HL-60 (cell line): ENCODE results near the gene FFAR1.

Experiments used
- DNase-seq, 2 experiments: peaks; one replicate each; pipeline ENCODE4 v3.0.0-alpha.2; 2010 to 2020; ENCODE audit warnings: low read depth in 1 of 2, low spot score in 1 of 2
- H3K27ac ChIP-seq: fragments of 250-450 bp; sonication (Bioruptor Pico); replicated peaks from 2 replicates; pipeline ENCODE4 v1.5.1; 2020; ENCODE audit warnings: mild to moderate bottlenecking, moderate library complexity
- H3K27me3 ChIP-seq: fragments of 250-450 bp; sonication (Bioruptor Pico); 2 replicates; pipeline ENCODE4 v1.5.1; 2021; ENCODE audit warnings: mild to moderate bottlenecking, moderate library complexity; ENCODE audit not compliant: insufficient read depth, poor library complexity, severe bottlenecking
- H3K4me3 ChIP-seq: replicated peaks from 2 replicates; pipeline ENCODE4 v1.5.1; 2011; ENCODE audit warnings: mild to moderate bottlenecking, control low read depth, low read length; ENCODE audit not compliant: insufficient read depth
- GABPA ChIP-seq: IDR thresholded peaks from 2 replicates; pipeline ENCODE4 v1.6.1; 2012; ENCODE audit warnings: low read depth
- POLR2AphosphoS5 ChIP-seq: IDR thresholded peaks from 2 replicates; pipeline ENCODE4 v1.6.1; 2012; ENCODE audit warnings: low read depth
- SPI1 ChIP-seq: IDR thresholded peaks from 2 replicates; pipeline ENCODE4 v1.6.1; 2012; ENCODE audit warnings: low read depth, mild to moderate bottlenecking, borderline replicate concordance
- TF ChIP-seq, protein P1 (sequence below): IDR thresholded peaks from 2 replicates; pipeline ENCODE4 v1.6.1; 2012; ENCODE audit warnings: low read depth; ENCODE audit not compliant: insufficient replicate concordance
- TF ChIP-seq, protein P2 (sequence below): IDR thresholded peaks from one replicate; pipeline ENCODE4 v1.5.1; 2011; ENCODE audit warnings: low read length, control low read depth, inconsistent platforms; ENCODE audit not compliant: insufficient read depth

FFAR1 gene

DNA sequence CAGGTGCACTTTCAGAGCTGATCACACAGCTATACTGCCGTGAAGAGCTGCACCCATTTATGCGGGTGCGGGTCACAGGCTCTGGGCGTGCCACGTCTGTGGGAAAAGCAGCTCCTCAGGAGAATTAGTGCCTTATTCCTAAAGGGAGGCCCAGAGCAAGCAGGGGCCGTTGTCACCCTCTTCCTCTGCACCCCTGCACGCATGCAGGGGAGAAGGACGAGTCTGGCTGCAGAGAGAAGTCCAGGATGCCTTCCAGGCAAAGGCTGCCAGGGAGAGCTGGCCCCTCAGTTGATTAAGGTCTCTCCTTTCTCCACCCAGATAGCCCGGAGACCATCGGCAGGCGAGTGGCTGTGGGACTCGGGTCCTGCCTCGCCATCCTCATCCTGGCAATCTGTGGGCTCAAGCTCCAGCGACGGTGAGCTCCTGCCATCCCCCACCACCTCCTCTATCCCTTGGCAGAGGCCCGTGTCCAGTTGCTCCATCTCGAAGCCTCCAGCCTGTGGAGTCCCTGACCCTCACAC lies 3.1 kb upstream of the FFAR1 start:
- no peak overlapping the region for H3K4me3 ChIP-seq
- no peak overlapping the region for H3K27ac ChIP-seq
- H3K27me3 ChIP-seq = peaks cover 5% of the 10 kb centered on the region
- TF ChIP-seq POLR2AphosphoS5 (no peak), SPI1 (no peak), GABPA (no peak)
- TF ChIP-seq, protein P1, sequence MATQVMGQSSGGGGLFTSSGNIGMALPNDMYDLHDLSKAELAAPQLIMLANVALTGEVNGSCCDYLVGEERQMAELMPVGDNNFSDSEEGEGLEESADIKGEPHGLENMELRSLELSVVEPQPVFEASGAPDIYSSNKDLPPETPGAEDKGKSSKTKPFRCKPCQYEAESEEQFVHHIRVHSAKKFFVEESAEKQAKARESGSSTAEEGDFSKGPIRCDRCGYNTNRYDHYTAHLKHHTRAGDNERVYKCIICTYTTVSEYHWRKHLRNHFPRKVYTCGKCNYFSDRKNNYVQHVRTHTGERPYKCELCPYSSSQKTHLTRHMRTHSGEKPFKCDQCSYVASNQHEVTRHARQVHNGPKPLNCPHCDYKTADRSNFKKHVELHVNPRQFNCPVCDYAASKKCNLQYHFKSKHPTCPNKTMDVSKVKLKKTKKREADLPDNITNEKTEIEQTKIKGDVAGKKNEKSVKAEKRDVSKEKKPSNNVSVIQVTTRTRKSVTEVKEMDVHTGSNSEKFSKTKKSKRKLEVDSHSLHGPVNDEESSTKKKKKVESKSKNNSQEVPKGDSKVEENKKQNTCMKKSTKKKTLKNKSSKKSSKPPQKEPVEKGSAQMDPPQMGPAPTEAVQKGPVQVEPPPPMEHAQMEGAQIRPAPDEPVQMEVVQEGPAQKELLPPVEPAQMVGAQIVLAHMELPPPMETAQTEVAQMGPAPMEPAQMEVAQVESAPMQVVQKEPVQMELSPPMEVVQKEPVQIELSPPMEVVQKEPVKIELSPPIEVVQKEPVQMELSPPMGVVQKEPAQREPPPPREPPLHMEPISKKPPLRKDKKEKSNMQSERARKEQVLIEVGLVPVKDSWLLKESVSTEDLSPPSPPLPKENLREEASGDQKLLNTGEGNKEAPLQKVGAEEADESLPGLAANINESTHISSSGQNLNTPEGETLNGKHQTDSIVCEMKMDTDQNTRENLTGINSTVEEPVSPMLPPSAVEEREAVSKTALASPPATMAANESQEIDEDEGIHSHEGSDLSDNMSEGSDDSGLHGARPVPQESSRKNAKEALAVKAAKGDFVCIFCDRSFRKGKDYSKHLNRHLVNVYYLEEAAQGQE = no peak
- TF ChIP-seq, protein P2, sequence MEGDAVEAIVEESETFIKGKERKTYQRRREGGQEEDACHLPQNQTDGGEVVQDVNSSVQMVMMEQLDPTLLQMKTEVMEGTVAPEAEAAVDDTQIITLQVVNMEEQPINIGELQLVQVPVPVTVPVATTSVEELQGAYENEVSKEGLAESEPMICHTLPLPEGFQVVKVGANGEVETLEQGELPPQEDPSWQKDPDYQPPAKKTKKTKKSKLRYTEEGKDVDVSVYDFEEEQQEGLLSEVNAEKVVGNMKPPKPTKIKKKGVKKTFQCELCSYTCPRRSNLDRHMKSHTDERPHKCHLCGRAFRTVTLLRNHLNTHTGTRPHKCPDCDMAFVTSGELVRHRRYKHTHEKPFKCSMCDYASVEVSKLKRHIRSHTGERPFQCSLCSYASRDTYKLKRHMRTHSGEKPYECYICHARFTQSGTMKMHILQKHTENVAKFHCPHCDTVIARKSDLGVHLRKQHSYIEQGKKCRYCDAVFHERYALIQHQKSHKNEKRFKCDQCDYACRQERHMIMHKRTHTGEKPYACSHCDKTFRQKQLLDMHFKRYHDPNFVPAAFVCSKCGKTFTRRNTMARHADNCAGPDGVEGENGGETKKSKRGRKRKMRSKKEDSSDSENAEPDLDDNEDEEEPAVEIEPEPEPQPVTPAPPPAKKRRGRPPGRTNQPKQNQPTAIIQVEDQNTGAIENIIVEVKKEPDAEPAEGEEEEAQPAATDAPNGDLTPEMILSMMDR = no peak
- no peak for DNase-seq

DNA sequence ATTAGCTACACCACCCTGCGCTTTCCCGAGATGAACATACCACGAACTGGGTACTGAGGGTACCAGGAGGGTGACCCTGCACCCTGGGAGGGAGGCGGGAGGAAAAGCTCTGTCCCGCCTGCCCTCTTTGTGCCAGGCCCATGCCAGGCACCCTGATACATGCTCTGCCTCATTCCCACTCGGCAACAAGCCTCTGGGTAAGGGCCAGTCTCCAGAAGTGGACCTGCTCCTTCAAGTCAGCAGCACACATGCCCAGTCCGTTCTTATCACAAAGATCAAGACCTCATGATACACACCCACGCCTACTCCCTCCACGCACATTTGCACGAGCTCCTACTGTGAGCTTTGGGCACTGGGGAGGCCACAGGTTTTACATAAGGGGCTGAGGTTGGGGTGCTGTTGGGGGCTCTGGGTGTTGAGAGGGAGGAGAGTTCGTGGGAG lies 2.0 kb upstream of the FFAR1 start:
- H3K27ac ChIP-seq = no peak overlapping the region
- no peak for DNase-seq
- TF ChIP-seq, protein P1 = no peak
- TF ChIP-seq SPI1 = no peak
- TF ChIP-seq, protein P2 = no peak
- TF ChIP-seq POLR2AphosphoS5 = no peak
- TF ChIP-seq GABPA = no peak
- peaks cover 5% of the 10 kb centered on the region for H3K27me3 ChIP-seq
- no peak overlapping the region for H3K4me3 ChIP-seq

DNA sequence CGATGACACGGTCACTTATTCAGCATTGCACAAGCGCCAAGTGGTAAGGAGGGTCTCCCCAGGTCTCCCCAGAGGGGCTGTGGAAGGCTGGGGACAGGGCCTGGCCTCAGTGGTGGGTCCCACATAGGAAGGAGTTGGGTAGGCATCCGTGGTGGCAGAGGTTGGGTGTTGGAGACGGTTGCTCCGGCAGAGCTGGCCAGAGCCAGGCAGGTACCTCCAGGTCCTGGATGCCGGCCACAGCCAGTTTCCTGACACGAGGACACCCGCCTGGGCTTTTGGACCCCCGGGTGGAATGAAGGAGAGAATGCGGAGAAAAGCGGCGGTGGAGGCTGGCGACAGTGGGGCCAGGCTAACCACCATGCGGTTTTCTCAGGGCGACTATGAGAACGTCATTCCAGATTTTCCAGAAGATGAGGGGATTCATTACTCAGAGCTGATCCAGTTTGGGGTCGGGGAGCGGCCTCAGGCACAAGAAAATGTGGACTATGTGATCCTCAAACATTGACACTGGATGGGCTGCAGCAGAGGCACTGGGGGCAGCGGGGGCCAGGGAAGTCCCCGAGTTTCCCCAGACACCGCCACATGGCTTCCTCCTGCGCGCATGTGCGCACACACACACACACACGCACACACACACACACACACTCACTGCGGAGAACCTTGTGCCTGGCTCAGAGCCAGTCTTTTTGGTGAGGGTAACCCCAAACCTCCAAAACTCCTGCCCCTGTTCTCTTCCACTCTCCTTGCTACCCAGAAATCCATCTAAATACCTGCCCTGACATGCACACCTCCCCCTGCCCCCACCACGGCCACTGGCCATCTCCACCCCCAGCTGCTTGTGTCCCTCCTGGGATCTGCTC lies 1.3 kb upstream of the FFAR1 start:
- peaks cover 5% of the 10 kb centered on the region for H3K27me3 ChIP-seq
- DNase-seq = peak in 1 of 2 experiments; percentile 18
- TF ChIP-seq SPI1 (no peak), GABPA (no peak)
- H3K27ac ChIP-seq = no peak overlapping the region
- no peak overlapping the region for H3K4me3 ChIP-seq

DNA sequence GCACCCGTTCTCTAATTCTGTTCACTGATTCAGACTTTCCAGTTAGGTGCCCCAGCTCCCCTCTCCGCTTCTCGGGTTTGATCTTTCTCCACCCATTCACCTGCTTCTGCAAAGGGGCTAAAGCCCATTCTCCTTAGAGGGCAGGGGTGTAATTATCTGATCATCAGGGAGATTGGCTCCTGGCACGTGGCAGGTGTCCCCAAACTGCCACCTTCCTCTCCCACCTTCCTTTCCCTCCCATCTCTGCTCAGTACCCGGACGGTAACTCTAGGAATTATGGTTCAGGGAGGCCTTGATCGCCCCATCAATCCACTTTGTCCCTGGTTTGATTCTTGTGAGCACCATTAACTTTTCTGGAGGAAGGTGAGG lies 212 bp downstream of the FFAR1 start:
- TF ChIP-seq POLR2AphosphoS5 (no peak), GABPA (no peak), SPI1 (no peak)
- TF ChIP-seq, protein P1 = no peak
- TF ChIP-seq, protein P2 = no peak
- H3K4me3 ChIP-seq = no peak overlapping the region
- H3K27me3 ChIP-seq = peaks cover 5% of the 10 kb centered on the region
- DNase-seq = no peak
- no peak overlapping the region for H3K27ac ChIP-seq
